DND-41 (cell line): ENCODE measurements around the gene SLC25A1.

ENCODE experiments used
- ATAC-seq: fragments of 200-7000 bp; cut with Tn5 transposase; 3 replicates; pipeline ENCODE4 v1.9.1; 2021; ENCODE audit warnings: low read depth; ENCODE audit not compliant: insufficient read depth
- DNase-seq: peaks from one replicate; pipeline ENCODE4 v3.0.0-alpha.2; 2020
- H2AFZ ChIP-seq: 2 replicates; pipeline ENCODE4 v1.6.0; 2012; ENCODE audit warnings: low read depth, low read length
- H3K27ac ChIP-seq: 2 replicates; pipeline ENCODE4 v1.5.1; 2012; ENCODE audit warnings: low read length, inconsistent platforms
- H3K27me3 ChIP-seq: fragments of 200-600 bp; sonication (generic); 2 replicates; pipeline ENCODE4 v1.6.0; 2012; ENCODE audit warnings: low read length, mild to moderate bottlenecking, inconsistent platforms; ENCODE audit not compliant: insufficient read depth, poor library complexity
- H3K36me3 ChIP-seq: 2 replicates; pipeline ENCODE4 v1.5.1; 2012; ENCODE audit warnings: low read length, inconsistent platforms; ENCODE audit not compliant: insufficient read depth
- H3K4me1 ChIP-seq: 2 replicates; pipeline ENCODE4 v1.5.1; 2012; ENCODE audit warnings: mild to moderate bottlenecking, low read length; ENCODE audit not compliant: insufficient read depth
- H3K4me2 ChIP-seq: 2 replicates; pipeline ENCODE4 v1.6.0; 2012; ENCODE audit warnings: mild to moderate bottlenecking, moderate library complexity, low read length, inconsistent platforms; ENCODE audit not compliant: insufficient read depth
- H3K4me3 ChIP-seq, 2 experiments: fragments of 200-600 bp in 1 of 2; shearing (Covaris generic) in 1 of 2; 2 replicates each; pipeline ENCODE4 v1.5.1; 2012 to 2016; ENCODE audit warnings: inconsistent platforms in 2 of 2, low read length in 2 of 2, mild to moderate bottlenecking in 2 of 2, low read depth in 1 of 2, moderate library complexity in 1 of 2
- H3K79me2 ChIP-seq: 2 replicates; pipeline ENCODE4 v1.6.0; 2012; ENCODE audit warnings: low read length, inconsistent platforms; ENCODE audit not compliant: insufficient read depth
- H3K9ac ChIP-seq: 2 replicates; pipeline ENCODE4 v1.6.0; 2012; ENCODE audit warnings: low read depth, mild to moderate bottlenecking, inconsistent platforms, low read length, moderate library complexity
- H3K9me3 ChIP-seq: 2 replicates; pipeline ENCODE4 v1.5.1; 2012; ENCODE audit warnings: low read length, moderate library complexity, mild to moderate bottlenecking, inconsistent platforms; ENCODE audit not compliant: insufficient read depth, severe bottlenecking
- H4K20me1 ChIP-seq: 2 replicates; pipeline ENCODE4 v1.6.0; 2012; ENCODE audit warnings: low read length; ENCODE audit not compliant: insufficient read depth
- CTCF ChIP-seq: IDR thresholded peaks from 2 replicates; pipeline ENCODE4 v1.5.1; 2012; ENCODE audit warnings: borderline replicate concordance, low read length, moderate library complexity, mild to moderate bottlenecking; ENCODE audit not compliant: poor library complexity, severe bottlenecking; ENCODE audit errors: extremely low read depth
- EZH2 ChIP-seq: IDR thresholded peaks from 3 replicates; pipeline ENCODE4 v1.6.1; 2012; ENCODE audit warnings: borderline replicate concordance, low read depth, mild to moderate bottlenecking, moderate library complexity, low read length, inconsistent platforms; ENCODE audit not compliant: severe bottlenecking

SLC25A1 gene

GRCh38 chr22:19178657-19179496, at the start of gene SLC25A1:
Gene SLC25A1 (minus strand): TSS chr22:19178736. CDS start chr22:19178673, 63 bp downstream.
- H3K36me3 ChIP-seq: peaks cover 23% of the 10 kb centered on the region
- no peak for TF ChIP-seq EZH2
- TF ChIP-seq CTCF: no peak
- H4K20me1 ChIP-seq: peaks cover 46% of the 10 kb centered on the region
- peak within 1 kb of the TSS; percentile 86 for H3K9ac ChIP-seq
- H3K4me2 ChIP-seq: peak within 1 kb of the TSS; percentile 82
- no peaks in the 10 kb centered on the region for H3K27me3 ChIP-seq
- peak within 1 kb of the TSS; percentile 87 for H2AFZ ChIP-seq
- peaks cover 52% of the 10 kb centered on the region for H3K4me1 ChIP-seq
- H3K79me2 ChIP-seq: peaks cover 44% of the 10 kb centered on the region
- H3K4me3 ChIP-seq: peak within 1 kb of the TSS; percentile 68 to 69; a peak in 3 of 4 replicates
- H3K9me3 ChIP-seq: no peaks in the 10 kb centered on the region
- ATAC-seq (peak; percentile 76), DNase-seq (peak; percentile 85)
- peak within 1 kb of the TSS; percentile 76 for H3K27ac ChIP-seq

GRCh38 chr22:19228179-19228578, 49.6 kb upstream of the SLC25A1 start:
- no peak for DNase-seq
- Histone ChIP-seq H3K36me3 (peaks cover 25% of the 10 kb centered on the region; the same call in 1 of the 2 replicates), H3K27me3 (no peaks in the 10 kb centered on the region), H3K9ac (no peak overlapping the region), H3K79me2 (no peaks in the 10 kb centered on the region), H3K4me1 (no peaks in the 10 kb centered on the region), H3K4me2 (no peak overlapping the region), H4K20me1 (no peaks in the 10 kb centered on the region), H3K4me3 (no peak overlapping the region), H2AFZ (no peak overlapping the region), H3K9me3 (no peaks in the 10 kb centered on the region), H3K27ac (no peak overlapping the region)
- TF ChIP-seq EZH2: no peak
- TF ChIP-seq CTCF: no peak
- no peak for ATAC-seq

- ATAC-seq: no peak
- TF ChIP-seq CTCF: no peak
- no peak for TF ChIP-seq EZH2
- no peaks in the 10 kb centered on the region for H3K27me3 ChIP-seq
- H3K4me1 ChIP-seq: no peaks in the 10 kb centered on the region
- no peak overlapping the region for H3K4me3 ChIP-seq
- H2AFZ ChIP-seq: no peak overlapping the region
- H3K9me3 ChIP-seq: no peaks in the 10 kb centered on the region
- no peak overlapping the region for H3K4me2 ChIP-seq
- no peak for DNase-seq
- H3K79me2 ChIP-seq: no peaks in the 10 kb centered on the region
- no peak overlapping the region for H3K9ac ChIP-seq
- peaks cover 28% of the 10 kb centered on the region for H3K36me3 ChIP-seq
- H4K20me1 ChIP-seq: no peaks in the 10 kb centered on the region
- no peak overlapping the region for H3K27ac ChIP-seq
These were observed 47.9 kb upstream of the SLC25A1 start for GRCh38 chr22:19226428-19226827.
